Hepatocyte (in vitro differentiated cells): ENCODE data around the gene SCFD1. TPM values are rescaled to one million over a fixed set of nuclear protein-coding genes. Genes with fewer than 3 reads are reported as not detected.
"Not testable (repeated sequence)": the region's sequence is repeated elsewhere in the genome, so short reads cannot be mapped to it uniquely, and the experiment has no call there.

Source experiments
- DNase-seq: peaks from one replicate; pipeline ENCODE4 v3.0.0-alpha.2; 2016; ENCODE audit warnings: low spot score
- H2AFZ ChIP-seq: fragments of 200-600 bp; sonication (generic); 2 replicates; pipeline ENCODE4 v1.6.0; 2016; ENCODE audit warnings: antibody characterized with exemption, mild to moderate bottlenecking
- H3K27ac ChIP-seq: fragments of 200-600 bp; sonication (generic); 2 replicates; pipeline ENCODE4 v1.5.1; 2016; ENCODE audit warnings: mild to moderate bottlenecking
- H3K27me3 ChIP-seq: fragments of 200-600 bp; sonication (generic); 2 replicates; pipeline ENCODE4 v1.6.1; 2016
- H3K36me3 ChIP-seq: fragments of 200-600 bp; sonication (generic); replicated peaks from 2 replicates; pipeline ENCODE4 v1.5.1; 2016; ENCODE audit warnings: low read depth; ENCODE audit not compliant: insufficient read depth
- H3K4me1 ChIP-seq: fragments of 200-600 bp; sonication (generic); 2 replicates; pipeline ENCODE4 v1.5.1; 2016; ENCODE audit warnings: mild to moderate bottlenecking, moderate library complexity; ENCODE audit not compliant: insufficient read depth
- H3K4me2 ChIP-seq: fragments of 200-600 bp; sonication (generic); 2 replicates; pipeline ENCODE4 v1.6.0; 2016
- H3K4me3 ChIP-seq: fragments of 200-600 bp; sonication (generic); 2 replicates; pipeline ENCODE4 v1.5.1; 2016; ENCODE audit warnings: mild to moderate bottlenecking
- H3K79me2 ChIP-seq: fragments of 200-600 bp; sonication (generic); 2 replicates; pipeline ENCODE4 v1.6.0; 2017; ENCODE audit warnings: mild to moderate bottlenecking
- H3K9me2 ChIP-seq: fragments of 200-600 bp; sonication (generic); replicated peaks from 2 replicates; pipeline ENCODE4 v1.6.0; 2017; ENCODE audit warnings: mild to moderate bottlenecking; ENCODE audit not compliant: insufficient read depth
- H3K9me3 ChIP-seq: fragments of 200-600 bp; sonication (generic); 2 replicates; pipeline ENCODE4 v1.5.1; 2016; ENCODE audit warnings: low read depth, mild to moderate bottlenecking
- H4K20me1 ChIP-seq: fragments of 200-600 bp; sonication (generic); 2 replicates; pipeline ENCODE4 v1.6.0; 2016; ENCODE audit warnings: mild to moderate bottlenecking; ENCODE audit not compliant: insufficient read depth, poor library complexity, severe bottlenecking
- EZH2 ChIP-seq: fragments of 200-600 bp; sonication (generic); IDR thresholded peaks from 2 replicates; pipeline ENCODE4 v1.6.1; 2016; ENCODE audit warnings: antibody characterized with exemption, mild to moderate bottlenecking, borderline replicate concordance
- EZH2phosphoT487 ChIP-seq: fragments of 200-600 bp; sonication (generic); IDR thresholded peaks from one replicate; pipeline ENCODE4 v1.6.1; 2018; ENCODE audit warnings: antibody characterized with exemption, mild to moderate bottlenecking, low read depth, moderate library complexity; ENCODE audit not compliant: unreplicated experiment, severe bottlenecking
- WGBS: methylation state at CpG from one replicate; pipeline ENCODE4 v1.1.6; 2016; ENCODE audit warnings: low lambda C conversion rate; ENCODE audit errors: missing lambda C conversion rate; 5-methylcytosine and 5-hydroxymethylcytosine counted together
- polyA plus RNA-seq: library from polyadenylated mRNA; unstranded; fragments of >200 nt; fragmentation: Nextera tagmentation; extraction: Ambion mirVana; gene quantifications from 2 replicates; pipeline ENCODE4 v1.2.1, GENCODE V29; 2016
- total RNA-seq: library from RNA; depleted of rRNA; stranded (reverse); fragments of >200 nt; gene quantifications from 2 replicates; pipeline ENCODE4 v1.2.3, GENCODE V29; 2014
- TF ChIP-seq, protein P1 (sequence below): fragments of 200-600 bp; sonication (generic); IDR thresholded peaks from 2 replicates; pipeline ENCODE4 v1.5.1; 2016; ENCODE audit warnings: antibody characterized with exemption, mild to moderate bottlenecking; ENCODE audit not compliant: poor library complexity

SCFD1 gene
- total and polyA plus RNA-seq, 2 experiments from 2014 or later: 68.9 to 101 TPM

DNA sequence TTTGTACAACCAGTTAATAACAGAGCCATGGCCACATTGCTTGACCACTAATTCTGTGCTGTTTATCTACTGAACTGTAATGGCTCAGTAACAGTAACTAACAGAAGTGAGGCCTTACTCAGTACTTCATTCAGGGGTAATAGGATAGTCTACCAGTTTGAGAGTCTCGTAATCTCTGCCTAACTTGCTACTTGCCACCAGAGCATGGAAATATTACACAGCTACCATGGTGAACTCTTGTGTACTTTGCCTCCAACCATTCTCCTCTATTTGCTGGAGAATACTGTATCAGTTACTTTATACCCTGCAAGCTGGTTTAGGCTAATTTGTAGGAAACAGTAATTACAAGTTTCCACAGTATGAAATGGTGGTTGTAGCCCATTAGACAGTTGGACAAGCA, 10.6 kb downstream of the SCFD1 start:
- no peak for DNase-seq
- H3K27me3 ChIP-seq: no peaks in the 10 kb centered on the region
- H3K4me2 ChIP-seq: no peak overlapping the region
- peaks cover 65% of the 10 kb centered on the region for H3K79me2 ChIP-seq
- no peaks in the 10 kb centered on the region for H3K9me2 ChIP-seq
- no peaks in the 10 kb centered on the region for H3K9me3 ChIP-seq
- no peaks in the 10 kb centered on the region for H3K4me1 ChIP-seq
- peaks cover 11% of the 10 kb centered on the region for H4K20me1 ChIP-seq
- WGBS: 100% methylated on average over 1 of the region's 1 CpG
- H3K4me3 ChIP-seq: no peak overlapping the region
- H2AFZ ChIP-seq: no peak overlapping the region
- no peak overlapping the region for H3K27ac ChIP-seq
- H3K36me3 ChIP-seq: peaks cover 4% of the 10 kb centered on the region
- TF ChIP-seq, protein P1, sequence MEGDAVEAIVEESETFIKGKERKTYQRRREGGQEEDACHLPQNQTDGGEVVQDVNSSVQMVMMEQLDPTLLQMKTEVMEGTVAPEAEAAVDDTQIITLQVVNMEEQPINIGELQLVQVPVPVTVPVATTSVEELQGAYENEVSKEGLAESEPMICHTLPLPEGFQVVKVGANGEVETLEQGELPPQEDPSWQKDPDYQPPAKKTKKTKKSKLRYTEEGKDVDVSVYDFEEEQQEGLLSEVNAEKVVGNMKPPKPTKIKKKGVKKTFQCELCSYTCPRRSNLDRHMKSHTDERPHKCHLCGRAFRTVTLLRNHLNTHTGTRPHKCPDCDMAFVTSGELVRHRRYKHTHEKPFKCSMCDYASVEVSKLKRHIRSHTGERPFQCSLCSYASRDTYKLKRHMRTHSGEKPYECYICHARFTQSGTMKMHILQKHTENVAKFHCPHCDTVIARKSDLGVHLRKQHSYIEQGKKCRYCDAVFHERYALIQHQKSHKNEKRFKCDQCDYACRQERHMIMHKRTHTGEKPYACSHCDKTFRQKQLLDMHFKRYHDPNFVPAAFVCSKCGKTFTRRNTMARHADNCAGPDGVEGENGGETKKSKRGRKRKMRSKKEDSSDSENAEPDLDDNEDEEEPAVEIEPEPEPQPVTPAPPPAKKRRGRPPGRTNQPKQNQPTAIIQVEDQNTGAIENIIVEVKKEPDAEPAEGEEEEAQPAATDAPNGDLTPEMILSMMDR: no peak
- TF ChIP-seq EZH2phosphoT487 (no peak), EZH2 (no peak)

GRCh38 chr14:30638926-30639325, 16.8 kb downstream of the SCFD1 start:
- no peaks in the 10 kb centered on the region for H3K36me3 ChIP-seq
- TF ChIP-seq EZH2: no peak
- TF ChIP-seq, protein P1: no peak
- TF ChIP-seq EZH2phosphoT487: no peak
- 92% methylated on average over 3 of the region's 3 CpGs for WGBS

DNA sequence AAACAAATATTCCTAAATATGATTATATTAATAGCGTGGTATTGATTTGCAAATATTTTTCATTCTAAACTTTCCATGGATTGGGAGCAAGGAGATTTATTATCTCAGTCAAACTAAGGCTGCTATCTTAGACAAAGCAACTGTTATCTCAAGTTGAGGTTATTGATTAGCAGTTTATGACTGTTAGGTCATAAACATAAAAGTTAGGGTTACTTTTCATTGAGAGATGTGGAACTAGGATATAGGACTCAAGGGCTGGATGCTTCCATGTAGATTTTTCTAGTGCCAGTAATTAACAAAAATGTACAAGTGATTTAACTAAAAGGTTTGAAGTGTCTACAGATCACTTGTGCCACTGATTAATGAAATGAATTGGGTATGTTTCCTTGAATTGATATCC, 19.1 kb downstream of the SCFD1 start:
- H3K79me2 ChIP-seq: peaks cover 45% of the 10 kb centered on the region
- TF ChIP-seq EZH2: no peak
- TF ChIP-seq, protein P1: no peak
- no peak for TF ChIP-seq EZH2phosphoT487
- H3K4me3 ChIP-seq: no peak overlapping the region
- WGBS: 74% methylated on average over 1 of the region's 1 CpG
- no peaks in the 10 kb centered on the region for H4K20me1 ChIP-seq
- no peaks in the 10 kb centered on the region for H3K27me3 ChIP-seq
- DNase-seq: no peak
- H3K27ac ChIP-seq: no peak overlapping the region
- H3K4me2 ChIP-seq: no peak overlapping the region
- H3K36me3 ChIP-seq: no peaks in the 10 kb centered on the region
- no peaks in the 10 kb centered on the region for H3K9me3 ChIP-seq
- H2AFZ ChIP-seq: no peak overlapping the region
- no peaks in the 10 kb centered on the region for H3K4me1 ChIP-seq
- H3K9me2 ChIP-seq: no peaks in the 10 kb centered on the region

More at GRCh38 chr14:30638926-30639325, 16.8 kb downstream of the SCFD1 start:
- Histone ChIP-seq H2AFZ (no peak overlapping the region), H3K4me3 (no peak overlapping the region), H3K4me2 (no peak overlapping the region), H4K20me1 (no peaks in the 10 kb centered on the region), H3K27me3 (no peaks in the 10 kb centered on the region), H3K9me3 (no peaks in the 10 kb centered on the region), H3K79me2 (peaks cover 33% of the 10 kb centered on the region), H3K4me1 (no peaks in the 10 kb centered on the region), H3K9me2 (no peaks in the 10 kb centered on the region), H3K27ac (no peak overlapping the region)
- no peak for DNase-seq

- not testable (repeated sequence) for DNase-seq, H2AFZ ChIP-seq, H3K9me3 ChIP-seq, H3K36me3 ChIP-seq, H3K4me3 ChIP-seq, H3K9me2 ChIP-seq, H4K20me1 ChIP-seq, H3K27me3 ChIP-seq, H3K4me1 ChIP-seq, H3K27ac ChIP-seq, H3K4me2 ChIP-seq
- WGBS: 98% methylated on average over 5 of the region's 5 CpGs
- H3K79me2 ChIP-seq: peaks cover 41% of the 10 kb centered on the region
These were observed 22.3 kb downstream of the SCFD1 start for GRCh38 chr14:30644462-30644861.
